ENCODE data around the gene NEUROD4. TPM values are rescaled to one million over a fixed set of nuclear protein-coding genes. Genes with fewer than 3 reads are reported as not detected.

Gene NEUROD4
- polyA plus RNA-seq, 1 experiment: not detected

GRCh38 chr12:55037351-55037987 is 17.7 kb downstream of the NEUROD4 start:
- no peak for DNase-seq (ENCODE audit: low read depth)
- H3K27me3 ChIP-seq (ENCODE audit: control insufficient read depth, insufficient read depth, low read length): no peaks in the 10 kb centered on the region
- ChIA-PET CTCF (no interaction called here), POLR2A (no interaction called here)
- TF ChIP-seq, protein P1, sequence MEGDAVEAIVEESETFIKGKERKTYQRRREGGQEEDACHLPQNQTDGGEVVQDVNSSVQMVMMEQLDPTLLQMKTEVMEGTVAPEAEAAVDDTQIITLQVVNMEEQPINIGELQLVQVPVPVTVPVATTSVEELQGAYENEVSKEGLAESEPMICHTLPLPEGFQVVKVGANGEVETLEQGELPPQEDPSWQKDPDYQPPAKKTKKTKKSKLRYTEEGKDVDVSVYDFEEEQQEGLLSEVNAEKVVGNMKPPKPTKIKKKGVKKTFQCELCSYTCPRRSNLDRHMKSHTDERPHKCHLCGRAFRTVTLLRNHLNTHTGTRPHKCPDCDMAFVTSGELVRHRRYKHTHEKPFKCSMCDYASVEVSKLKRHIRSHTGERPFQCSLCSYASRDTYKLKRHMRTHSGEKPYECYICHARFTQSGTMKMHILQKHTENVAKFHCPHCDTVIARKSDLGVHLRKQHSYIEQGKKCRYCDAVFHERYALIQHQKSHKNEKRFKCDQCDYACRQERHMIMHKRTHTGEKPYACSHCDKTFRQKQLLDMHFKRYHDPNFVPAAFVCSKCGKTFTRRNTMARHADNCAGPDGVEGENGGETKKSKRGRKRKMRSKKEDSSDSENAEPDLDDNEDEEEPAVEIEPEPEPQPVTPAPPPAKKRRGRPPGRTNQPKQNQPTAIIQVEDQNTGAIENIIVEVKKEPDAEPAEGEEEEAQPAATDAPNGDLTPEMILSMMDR (IDR thresholded peaks at IDR 0.05; ENCODE audit: insufficient read depth, low read depth, low read length): no peak
- H3K36me3 ChIP-seq (ENCODE audit: control insufficient read depth, insufficient read depth, low read length): no peaks in the 10 kb centered on the region
- H3K4me3 ChIP-seq (ENCODE audit: low read depth, low read length): no peak overlapping the region

GRCh38 chr12:55039395-55040354 is 19.9 kb downstream of the NEUROD4 start:
- no peak for DNase-seq (ENCODE audit: low read depth)
- CTCF ChIA-PET: no interaction called here
- H3K27me3 ChIP-seq (ENCODE audit: control insufficient read depth, insufficient read depth, low read length): no peaks in the 10 kb centered on the region
- TF ChIP-seq, protein P1 (IDR thresholded peaks at IDR 0.05; ENCODE audit: insufficient read depth, low read depth, low read length): no peak
- no peaks in the 10 kb centered on the region for H3K36me3 ChIP-seq (ENCODE audit: control insufficient read depth, insufficient read depth, low read length)
- H3K4me3 ChIP-seq (ENCODE audit: low read depth, low read length): no peak overlapping the region
- POLR2A ChIA-PET: no interaction called here

GRCh38 chr12:55041345-55042055 is 21.7 kb downstream of the NEUROD4 start:
- Histone ChIP-seq H3K36me3 (ENCODE audit: control insufficient read depth, insufficient read depth, low read length) (no peaks in the 10 kb centered on the region), H3K4me3 (ENCODE audit: low read depth, low read length) (no peak overlapping the region), H3K27me3 (ENCODE audit: control insufficient read depth, insufficient read depth, low read length) (no peaks in the 10 kb centered on the region)
- ChIA-PET CTCF (interaction anchor here (0.8 kb wide), 1 partner anchor 27 kb away, joined by 4 read pairs; no protein-coding TSS in a partner anchor), POLR2A (no interaction called here)
- DNase-seq (ENCODE audit: low read depth): no peak
- TF ChIP-seq, protein P1 (IDR thresholded peaks at IDR 0.05; ENCODE audit: insufficient read depth, low read depth, low read length): no peak

DNA sequence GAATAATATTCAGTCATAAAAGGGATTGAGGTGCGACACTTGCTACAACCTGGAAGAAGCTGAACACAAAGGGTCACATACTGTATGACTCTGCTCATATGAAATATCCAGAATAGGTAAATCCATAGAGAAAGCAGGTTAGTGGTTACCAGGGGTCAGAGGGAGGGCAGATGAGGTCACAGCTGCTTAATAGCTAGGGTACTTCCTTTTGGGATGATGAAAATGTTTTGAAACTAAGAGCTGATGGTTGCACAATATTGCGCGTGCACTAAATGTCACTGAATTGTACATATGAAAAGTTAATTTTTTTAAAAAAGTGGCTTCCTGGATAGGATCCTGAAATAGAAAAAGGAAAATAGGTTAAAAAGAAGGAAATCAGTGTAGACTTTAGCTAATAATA is 23.8 kb downstream of the NEUROD4 start:
- DNase-seq (ENCODE audit: low read depth): no peak
- POLR2A ChIA-PET: no interaction called here
- CTCF ChIA-PET: interaction anchor here (0.6 to 2.4 kb wide), 3 partner anchors 20 to 27 kb away, joined by 3 to 16 read pairs (median 4); no protein-coding TSS in a partner anchor
- no peak overlapping the region for H3K4me3 ChIP-seq (ENCODE audit: low read depth, low read length)
- no peaks in the 10 kb centered on the region for H3K36me3 ChIP-seq (ENCODE audit: control insufficient read depth, insufficient read depth, low read length)
- TF ChIP-seq, protein P1 (IDR thresholded peaks at IDR 0.05; ENCODE audit: insufficient read depth, low read depth, low read length): no peak
- H3K27me3 ChIP-seq (ENCODE audit: control insufficient read depth, insufficient read depth, low read length): no peaks in the 10 kb centered on the region

- CTCF ChIA-PET: interaction anchor here (0.6 to 2.4 kb wide), 3 partner anchors 20 to 27 kb away, joined by 3 to 16 read pairs (median 4); no protein-coding TSS in a partner anchor
- POLR2A ChIA-PET: no interaction called here
- DNase-seq (ENCODE audit: low read depth): no peak
- TF ChIP-seq, protein P1 (IDR thresholded peaks at IDR 0.05; ENCODE audit: insufficient read depth, low read depth, low read length): no peak
- Histone ChIP-seq H3K4me3 (ENCODE audit: low read depth, low read length) (no peak overlapping the region), H3K36me3 (ENCODE audit: control insufficient read depth, insufficient read depth, low read length) (no peaks in the 10 kb centered on the region), H3K27me3 (ENCODE audit: control insufficient read depth, insufficient read depth, low read length) (no peaks in the 10 kb centered on the region)
These were observed 24.4 kb downstream of the NEUROD4 start for GRCh38 chr12:55044135-55044534.

Measured in BJ (cell line).